Head of caudate nucleus (tissue), 42 donors: ENCODE measurements around the gene FRY.

Source experiments
- DNase-seq, 42 donors: peaks; one replicate each; pipeline versions ENCODE4 v3.0.0 to v3.0.0-alpha.2; 2020 to 2021; ENCODE audit warnings: mixed read lengths in 7 of 42
- intact Hi-C: fragments of 100-400 bp; cut with DNase I; formaldehyde crosslinking; loops from one replicate; pipeline ENCODE4 v1.15.0; 2022

FRY gene

DNA sequence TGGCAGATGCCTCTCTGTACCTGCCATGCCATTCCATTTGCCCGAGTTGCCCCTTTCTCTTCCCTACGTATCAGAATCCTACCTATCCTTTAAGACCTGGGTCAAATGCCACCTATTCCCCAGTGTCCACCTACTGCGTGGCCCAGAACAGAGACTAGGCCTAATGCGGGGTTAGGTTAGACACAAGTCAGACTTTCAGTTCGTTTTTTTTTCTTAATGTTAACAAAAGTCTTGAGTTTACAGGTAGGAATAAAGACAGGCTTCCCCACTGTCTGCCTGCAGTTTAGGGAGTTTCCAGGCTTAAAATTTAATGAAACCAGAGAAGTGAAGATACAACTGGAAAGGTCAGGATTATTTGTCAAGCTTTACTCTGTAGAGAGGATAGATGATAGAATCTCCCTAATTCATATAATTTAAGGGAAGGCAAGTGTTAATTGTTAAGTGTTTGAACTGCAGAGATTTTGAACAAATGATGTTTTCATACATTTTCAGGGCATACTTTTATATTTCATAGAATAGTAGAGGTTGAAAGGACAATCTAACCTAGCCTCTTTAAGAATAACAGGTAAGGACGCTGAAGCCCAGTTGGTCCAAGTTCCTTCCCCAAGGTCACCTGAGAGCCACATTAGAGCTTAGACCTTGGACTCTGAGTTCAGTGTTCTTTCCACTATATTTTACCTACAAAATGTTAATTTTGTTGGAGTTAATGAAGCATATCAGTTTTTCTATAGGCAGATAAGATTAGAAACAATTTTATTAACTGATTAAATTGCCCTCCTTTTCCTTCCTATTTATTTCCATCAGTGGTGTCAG lies 35.8 kb downstream of the FRY start:
- intact Hi-C loops = no loop called here
- no peak for DNase-seq

DNA sequence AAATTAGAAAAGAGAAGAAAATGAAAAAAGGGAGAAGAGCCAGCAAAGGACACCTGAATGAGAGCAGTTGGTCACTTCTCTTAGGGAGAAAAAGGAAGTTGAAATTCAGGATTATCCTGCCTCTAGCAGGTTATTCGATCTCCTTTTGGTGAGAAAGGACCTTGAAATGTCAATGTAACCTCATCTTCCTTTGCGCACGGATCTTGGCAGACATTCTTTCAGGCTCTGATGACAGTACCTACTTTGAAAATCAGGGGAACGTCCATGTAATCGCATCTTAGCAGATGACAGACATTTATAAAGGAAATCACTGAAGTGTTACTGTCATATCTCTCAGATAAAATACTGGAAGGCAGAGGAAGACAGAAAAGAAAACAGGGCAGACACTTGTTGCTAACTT lies 36.7 kb downstream of the FRY start:
- intact Hi-C loops = no loop called here
- no peak for DNase-seq

DNA sequence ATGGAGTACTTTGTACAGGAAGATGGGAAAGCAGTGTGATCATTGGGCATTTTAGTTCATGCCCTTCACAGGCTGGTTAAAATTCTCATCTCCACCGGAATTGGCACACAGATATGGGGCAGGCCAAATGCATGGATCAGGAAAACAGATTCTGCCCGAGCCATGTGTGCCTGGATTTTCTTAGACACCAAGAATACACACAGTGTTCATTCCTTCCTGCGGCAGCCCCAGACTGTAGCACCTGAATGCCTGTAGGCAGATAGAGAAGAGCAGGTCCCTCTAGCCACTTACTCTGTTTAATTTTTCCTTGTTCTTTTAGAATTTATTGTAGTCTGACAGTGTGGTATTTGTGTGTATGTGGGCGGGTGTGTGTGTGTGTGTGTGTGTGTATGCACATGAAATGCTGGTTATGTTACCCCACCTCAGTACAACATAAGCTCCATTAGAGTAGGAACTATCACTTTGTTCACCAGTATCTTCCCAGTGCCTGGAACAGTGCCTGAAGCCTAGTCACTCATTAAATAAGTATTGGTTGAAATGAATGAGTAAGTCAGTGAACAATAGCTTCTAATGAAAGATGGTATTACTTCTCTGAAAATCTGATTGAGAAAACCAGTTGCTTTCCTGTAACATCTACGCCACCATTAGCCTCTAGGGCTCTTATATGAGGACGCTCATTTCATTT lies 41.7 kb downstream of the FRY start:
- no peak for DNase-seq
- intact Hi-C loops = no loop called here

DNA sequence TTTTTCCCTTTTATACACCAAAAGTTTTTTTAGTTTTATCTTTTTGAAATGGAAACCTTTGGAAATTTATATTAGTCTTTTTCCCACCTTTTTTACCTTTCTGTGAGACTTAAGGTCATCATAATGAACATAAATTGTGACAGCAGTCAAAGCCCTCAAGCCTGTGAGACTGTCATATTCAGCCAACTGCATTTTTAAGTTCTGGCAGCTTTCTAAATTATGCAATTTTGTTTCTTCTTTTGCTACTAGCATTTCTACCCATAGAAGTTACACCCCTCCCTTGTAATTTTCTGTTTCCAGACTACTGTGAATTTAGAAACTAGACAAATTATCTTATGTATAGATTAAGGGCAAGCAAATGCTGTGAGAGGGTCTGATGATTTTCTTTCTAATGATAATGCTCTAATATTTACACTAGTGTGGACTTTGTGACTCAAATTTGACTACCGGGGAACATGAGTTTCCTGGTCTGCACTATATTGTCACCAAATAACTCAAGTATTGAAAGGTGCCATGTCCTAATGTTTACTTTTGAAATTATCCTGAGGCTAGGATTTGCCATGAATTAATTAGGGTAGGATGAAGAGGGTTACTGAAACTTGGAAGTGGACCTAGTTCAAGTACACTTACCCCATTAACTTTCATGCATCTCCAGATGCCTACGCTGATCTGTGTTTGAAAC lies 43.7 kb downstream of the FRY start:
- intact Hi-C loops = no loop called here
- no peak for DNase-seq

DNA sequence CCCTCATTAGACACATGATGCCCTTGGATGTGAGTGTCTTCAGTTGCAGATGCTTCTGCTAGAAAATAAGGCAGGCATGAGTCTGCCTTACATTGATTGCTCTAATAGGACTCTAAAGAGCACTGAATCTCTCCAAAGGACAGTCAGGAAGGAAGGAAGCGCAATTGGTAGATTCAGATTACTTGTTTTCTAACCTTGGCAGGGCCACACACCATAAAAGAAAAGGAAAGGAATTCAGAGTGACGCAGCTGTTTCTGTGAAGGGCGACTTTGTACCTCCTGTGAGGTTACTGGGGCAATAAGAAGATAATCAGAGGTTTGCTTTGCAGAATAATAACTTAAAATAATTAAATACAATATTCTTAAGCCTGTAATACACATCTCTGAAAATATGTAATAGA lies 48.0 kb downstream of the FRY start:
- DNase-seq = no peak
- intact Hi-C loops = no loop called here

DNA sequence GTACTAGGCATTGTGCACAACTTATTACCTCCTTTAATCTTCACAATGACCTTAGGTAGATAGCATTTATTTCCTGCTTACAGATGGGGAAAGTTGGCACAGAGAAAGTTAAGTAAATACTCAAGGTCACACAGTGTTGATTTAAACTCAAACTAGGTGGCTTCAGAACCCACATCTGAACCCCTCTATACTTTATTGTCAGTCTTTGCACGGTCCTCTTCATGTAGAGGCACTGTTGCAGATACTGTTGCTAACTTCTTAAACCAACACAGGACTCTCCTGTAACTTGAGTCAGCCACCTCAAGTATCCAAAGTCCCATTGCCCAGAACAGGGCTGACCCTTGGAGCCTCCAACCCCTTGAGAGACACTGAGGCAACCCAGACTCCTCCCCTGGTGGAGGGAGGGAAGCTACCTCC lies 48.8 kb downstream of the FRY start:
- intact Hi-C loops = no loop called here
- no peak for DNase-seq

DNA sequence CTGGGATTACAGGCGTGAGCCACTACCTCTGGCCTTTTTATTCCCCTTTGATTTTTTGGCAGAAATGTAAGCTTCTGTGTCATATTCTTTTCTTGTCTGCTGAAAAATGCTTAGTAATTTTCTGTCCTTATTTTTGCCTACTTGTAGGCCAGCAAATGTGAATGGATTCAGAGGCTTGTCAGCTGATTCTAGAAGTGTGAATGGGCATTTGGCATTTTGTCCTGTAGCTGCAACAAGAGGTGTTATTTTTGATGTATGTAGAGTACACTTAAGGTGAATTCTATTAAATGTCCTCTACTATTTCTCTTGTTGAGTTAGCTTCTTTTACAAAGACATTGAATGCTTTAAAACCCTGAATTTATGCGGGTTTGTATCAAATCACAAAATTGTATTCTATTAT lies 50.0 kb downstream of the FRY start:
- intact Hi-C loops = no loop called here

DNA sequence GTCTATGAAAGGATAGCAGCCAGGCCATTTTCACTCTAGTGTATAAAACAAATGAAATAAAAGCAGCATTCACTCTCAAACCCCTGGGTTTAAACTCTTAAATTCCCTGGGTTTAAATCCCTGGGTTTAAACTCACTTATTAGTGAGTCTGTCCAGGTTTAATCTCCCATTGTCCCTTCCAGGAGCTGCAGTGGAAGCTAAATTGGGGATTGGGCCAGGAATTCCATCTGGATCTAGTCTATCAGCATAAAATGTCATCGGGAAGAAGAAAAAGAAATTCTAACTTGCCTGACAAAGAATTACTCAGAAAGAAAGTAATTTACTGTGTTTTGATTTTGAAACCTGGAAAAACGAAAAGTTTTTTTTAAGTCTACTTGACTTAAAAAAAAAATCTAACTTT lies 54.8 kb downstream of the FRY start:
- intact Hi-C loops = no loop called here
- DNase-seq = no peak

More for the DNA sequence above, 50.0 kb downstream of the FRY start:
- DNase-seq = no peak

DNA sequence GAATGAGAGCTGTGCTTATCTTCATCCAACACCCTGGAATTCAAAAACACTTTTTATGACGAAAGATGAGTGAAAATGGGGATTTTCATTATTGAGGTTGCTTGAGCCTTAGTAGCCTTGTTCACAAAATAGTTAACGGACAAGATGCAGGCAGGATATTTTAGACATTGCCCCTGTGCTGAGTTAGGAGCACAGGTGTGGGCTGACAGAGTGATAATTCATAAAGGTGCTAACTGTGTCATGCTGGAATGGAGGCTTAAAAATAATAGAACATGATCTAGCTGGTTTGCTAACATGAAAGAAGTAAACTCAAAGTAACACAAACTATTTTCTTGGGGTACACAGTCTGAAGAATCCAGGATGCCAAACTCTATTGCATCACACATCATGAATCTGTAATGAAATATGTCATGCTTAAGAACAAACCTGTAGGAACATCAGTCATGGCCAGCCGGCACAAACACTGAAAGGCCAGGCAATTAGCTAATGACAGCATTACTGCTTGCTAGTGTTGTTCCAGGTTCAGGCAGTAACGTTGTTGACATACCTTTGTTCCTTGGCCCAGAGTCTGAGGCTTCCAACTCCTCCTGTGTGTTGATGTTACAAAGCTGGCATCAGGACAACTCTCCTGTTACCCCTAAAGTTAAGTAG lies 55.3 kb downstream of the FRY start:
- DNase-seq = no peak
- intact Hi-C loops = no loop called here

DNA sequence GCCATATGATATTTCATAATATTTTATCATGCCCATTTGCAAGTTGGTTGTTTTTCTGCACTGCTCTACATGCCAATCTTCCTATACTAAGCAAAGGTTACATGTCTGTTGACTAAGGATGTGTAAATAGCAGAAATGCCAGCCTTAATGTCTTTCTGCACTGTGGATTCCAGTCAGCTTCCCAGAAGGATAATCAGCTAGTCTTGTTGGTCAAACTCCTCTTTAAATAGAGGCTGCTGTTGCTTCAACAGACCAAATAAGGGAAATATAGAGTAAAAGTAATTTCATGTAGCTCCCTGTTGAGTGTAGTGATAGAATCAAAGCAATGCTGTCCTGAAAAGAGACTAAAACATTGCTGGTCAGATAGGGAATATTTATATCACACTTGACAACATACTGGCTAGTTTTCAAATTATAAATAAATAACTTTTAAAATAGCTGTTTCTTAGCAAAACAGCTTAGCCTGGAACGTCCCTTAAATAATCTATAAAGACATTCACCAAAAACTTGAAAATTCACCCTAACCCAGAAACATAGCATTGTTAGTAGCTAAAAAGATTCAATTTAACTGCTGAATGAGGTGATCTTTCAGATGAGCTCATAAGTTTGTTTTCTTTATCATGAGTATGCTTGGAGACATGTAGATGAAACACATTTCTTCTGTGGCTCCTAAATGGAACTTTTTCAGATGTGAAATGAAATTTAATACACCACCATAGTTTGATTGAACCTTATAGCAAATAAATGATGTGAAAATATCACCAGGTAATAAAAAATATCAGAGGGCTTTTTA lies 56.6 kb downstream of the FRY start:
- DNase-seq = no peak
- intact Hi-C loops = no loop called here

DNA sequence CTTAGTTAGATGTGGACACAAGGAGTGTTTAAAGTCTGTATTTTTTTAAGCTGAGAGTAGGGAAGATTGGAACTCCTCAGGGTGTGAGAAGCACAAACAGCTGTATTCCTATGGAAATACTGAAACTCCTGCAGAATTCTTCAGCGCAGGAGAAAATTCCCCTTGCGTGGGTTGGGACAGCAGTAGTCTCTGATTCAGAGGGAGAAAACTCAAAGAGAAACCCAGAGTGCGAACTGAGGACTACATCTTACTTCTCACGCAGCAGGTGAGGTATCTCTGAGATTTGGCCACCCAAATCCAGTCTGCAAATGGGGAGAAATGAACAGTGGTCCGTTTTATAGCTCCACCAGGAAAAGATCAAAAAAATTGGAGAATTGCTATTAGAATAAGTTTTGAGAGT lies 60.9 kb downstream of the FRY start:
- intact Hi-C loops = no loop called here
- DNase-seq = peak in 19 of 42 donors; percentile 7 to 69 (median 29)

DNA sequence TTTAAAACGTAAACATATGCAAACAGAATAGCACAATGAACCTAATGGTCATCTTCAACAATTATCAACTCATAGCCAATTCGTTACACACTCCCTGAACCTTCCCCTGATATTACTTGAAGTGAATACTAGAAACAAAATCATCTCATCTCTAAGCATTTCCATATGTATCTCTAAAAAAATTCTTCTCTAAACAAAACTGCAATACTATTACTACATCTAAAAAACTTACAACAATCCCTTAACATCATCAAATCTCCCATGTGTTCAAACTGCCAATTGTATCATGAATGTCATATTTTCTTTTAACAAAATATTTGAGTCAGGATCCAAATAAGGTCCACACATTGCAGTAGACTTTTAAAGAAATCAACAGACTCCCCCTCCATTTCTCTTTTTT lies 61.4 kb downstream of the FRY start:
- no peak for DNase-seq
- intact Hi-C loops = no loop called here

DNA sequence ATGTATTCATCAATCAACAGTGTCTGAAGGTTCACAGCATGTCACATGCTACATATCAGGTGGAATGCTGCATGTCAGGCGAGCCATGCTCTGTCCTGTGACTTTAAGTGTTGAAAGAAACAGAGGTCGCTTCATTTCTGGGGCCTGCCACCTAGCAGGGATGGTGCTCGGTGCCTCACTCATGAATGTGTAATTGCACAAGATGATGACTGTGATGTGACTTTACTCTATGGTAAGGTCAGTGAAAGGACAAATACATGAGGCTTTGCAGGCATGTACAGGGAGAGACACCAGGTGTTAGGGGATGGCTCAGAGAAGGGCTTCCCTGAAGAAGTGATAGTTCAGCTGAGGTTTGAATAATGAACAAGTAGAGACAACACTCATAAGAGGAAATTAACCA lies 66.7 kb downstream of the FRY start:
- no peak for DNase-seq
- intact Hi-C loops = no loop called here

DNA sequence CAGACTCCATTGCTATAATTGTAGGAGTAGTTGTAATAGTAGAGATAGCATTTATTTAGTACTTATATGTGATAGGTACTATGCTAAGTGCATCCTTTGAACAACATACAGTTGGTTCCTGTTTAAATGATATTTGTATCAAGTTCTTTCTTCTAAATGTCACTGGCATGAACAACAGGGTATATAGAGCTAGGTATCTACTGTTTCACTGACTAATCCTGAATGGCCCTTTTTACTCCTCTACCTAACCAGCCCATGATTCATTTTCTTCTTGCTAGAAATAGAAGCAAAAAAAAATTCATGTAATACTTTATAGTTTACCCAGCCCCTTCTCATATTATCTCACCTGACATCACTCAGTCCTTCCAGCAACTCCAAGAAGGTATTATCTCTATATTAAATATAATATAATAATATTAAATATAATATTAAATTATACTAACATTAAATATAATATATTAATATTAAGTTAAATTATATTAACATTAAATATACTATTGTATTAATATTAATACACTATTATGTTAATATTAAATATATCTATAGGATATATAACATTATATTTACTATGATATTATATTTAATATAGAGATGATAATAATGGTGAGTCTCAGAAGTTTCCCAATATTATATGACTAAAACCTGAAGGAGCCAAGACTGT lies 74.2 kb downstream of the FRY start:
- DNase-seq = no peak
- intact Hi-C loops = no loop called here

DNA sequence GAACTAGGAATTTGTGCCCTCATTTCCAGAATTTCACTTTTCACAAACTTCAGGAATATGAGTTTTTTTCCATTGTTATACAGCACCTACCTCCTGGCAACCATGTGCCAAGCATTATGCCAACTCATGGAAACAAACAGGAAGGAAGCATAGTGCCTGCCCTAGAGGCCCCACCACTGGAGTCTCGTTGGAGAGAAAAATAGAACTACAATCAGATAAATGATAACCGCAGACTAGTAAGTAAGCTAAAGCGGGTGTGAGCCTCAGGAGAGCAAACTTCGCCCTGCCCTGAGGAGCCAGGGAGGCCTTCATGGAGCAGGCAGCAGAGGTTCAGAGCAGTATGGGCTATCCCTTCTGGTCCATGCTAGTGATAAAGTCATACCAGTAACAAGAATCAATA lies 75.9 kb downstream of the FRY start:
- no peak for DNase-seq

DNA sequence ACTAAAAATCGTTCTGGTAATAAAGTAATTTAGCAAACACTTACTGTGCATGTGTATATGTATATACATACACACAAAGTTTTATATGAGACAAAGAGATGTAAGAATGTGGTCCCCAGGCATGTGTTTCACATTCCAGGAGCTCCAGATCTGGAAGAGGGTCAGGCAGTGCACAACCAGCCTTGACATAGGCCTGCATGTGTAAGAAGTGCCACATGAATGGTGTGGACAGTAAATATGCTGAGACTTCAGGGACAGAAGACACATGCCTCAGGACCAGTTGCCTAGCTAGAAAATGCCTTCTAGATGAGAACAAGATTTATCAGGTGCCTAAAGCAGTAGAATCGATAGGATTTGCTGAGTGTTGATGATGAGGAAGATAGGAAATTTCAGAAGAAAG lies 76.4 kb downstream of the FRY start:
- intact Hi-C loops = no loop called here

More for the DNA sequence above, 75.9 kb downstream of the FRY start:
- intact Hi-C loops = no loop called here

DNA sequence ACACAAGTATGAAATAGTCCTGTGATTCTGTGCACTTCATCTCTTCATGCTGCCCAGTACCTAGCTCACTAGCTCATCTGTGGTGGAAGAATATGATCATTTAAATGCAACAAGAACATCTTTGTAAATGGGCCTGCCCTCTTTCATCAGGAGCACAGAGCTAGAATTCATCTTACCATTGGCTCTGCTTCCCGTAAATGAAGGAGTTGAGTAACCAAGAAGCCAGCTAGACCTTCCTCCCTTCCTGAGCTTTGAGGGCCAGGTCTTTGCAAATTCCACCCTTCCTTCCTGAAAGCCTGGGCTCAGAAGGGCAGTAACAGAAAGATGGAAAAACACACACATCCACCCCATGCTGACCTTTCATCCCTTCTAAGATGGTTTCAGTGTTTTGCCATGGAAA lies 82.0 kb downstream of the FRY start:
- intact Hi-C loops = no loop called here

More for the DNA sequence above, 76.4 kb downstream of the FRY start:
- DNase-seq = no peak

DNA sequence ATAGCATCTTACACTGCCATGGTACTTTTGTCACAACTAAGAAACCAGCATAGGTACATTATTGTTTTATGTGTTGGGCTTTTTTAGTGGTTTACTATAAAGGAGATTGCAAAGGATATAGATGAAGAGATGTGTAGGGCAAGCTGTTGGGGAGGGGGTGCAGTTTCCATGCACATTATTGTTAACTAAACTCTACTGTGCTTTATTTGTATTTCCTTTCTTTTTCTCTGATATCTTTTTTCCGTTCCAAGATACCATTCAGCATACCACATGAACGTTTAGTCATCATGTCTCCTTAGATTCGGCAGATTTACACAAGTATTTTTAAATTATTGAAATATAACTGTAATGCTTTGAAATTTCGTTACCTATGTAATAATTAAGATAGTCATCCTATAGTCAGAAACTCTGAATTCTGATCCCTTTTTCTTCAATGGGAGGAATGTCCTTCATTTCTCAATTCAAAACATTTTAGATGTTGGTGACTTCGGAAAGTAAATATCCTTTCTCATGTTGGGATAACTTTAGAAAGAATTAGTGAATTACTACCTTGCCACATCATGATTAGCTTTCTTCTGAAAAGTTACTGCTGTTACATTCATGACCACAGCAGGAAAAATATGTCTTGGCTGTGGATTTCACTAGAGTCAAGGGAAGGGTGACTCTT lies 82.8 kb downstream of the FRY start:
- DNase-seq = no peak
- intact Hi-C loops = no loop called here

More for the DNA sequence above, 82.0 kb downstream of the FRY start:
- no peak for DNase-seq
